Stimulated activated CD8-positive, alpha-beta memory T cell treated with anti-CD3 and anti-CD28 coated beads, Interleukin-12 subunit alpha, Interleukin-12 subunit beta, amount 100 ng/mL, for 1 hour (primary cell): Measurements from ENCODE around the gene SORBS1.

Experiments used
- DNase-seq: peaks from one replicate; pipeline ENCODE4 v3.0.0-alpha.2; 2020; ENCODE audit warnings: low read depth

Gene SORBS1

GRCh38 chr10:95513941-95514392, 47.2 kb downstream of the SORBS1 start:
- DNase-seq: no peak

- DNase-seq: no peak
Observed at GRCh38 chr10:95513008-95513589, 48.1 kb downstream of the SORBS1 start.

- DNase-seq: no peak
Observed at GRCh38 chr10:95511314-95511713, 49.9 kb downstream of the SORBS1 start.

GRCh38 chr10:95509251-95509650, 51.9 kb downstream of the SORBS1 start:
- no peak for DNase-seq

- DNase-seq: no peak
Observed at GRCh38 chr10:95508730-95509129, 52.4 kb downstream of the SORBS1 start.

GRCh38 chr10:95506056-95506737, 55.0 kb downstream of the SORBS1 start:
- DNase-seq: no peak

- no peak for DNase-seq
Observed at GRCh38 chr10:95505641-95506040, 55.5 kb downstream of the SORBS1 start.

- no peak for DNase-seq
Observed at GRCh38 chr10:95505084-95505610, 56.0 kb downstream of the SORBS1 start.

- no peak for DNase-seq
Observed at GRCh38 chr10:95504246-95504691, 56.9 kb downstream of the SORBS1 start.

- no peak for DNase-seq
Observed at GRCh38 chr10:95503526-95503925, 57.6 kb downstream of the SORBS1 start.

- no peak for DNase-seq
Observed at GRCh38 chr10:95503001-95503400, 58.2 kb downstream of the SORBS1 start.

GRCh38 chr10:95502377-95502776, 58.8 kb downstream of the SORBS1 start:
- no peak for DNase-seq

- DNase-seq: no peak
Observed at GRCh38 chr10:95501203-95502094, 59.7 kb downstream of the SORBS1 start.

- no peak for DNase-seq
Observed at GRCh38 chr10:95500649-95501048, 60.5 kb downstream of the SORBS1 start.

- DNase-seq: no peak
Observed at GRCh38 chr10:95500097-95500496, 61.1 kb downstream of the SORBS1 start.

- DNase-seq: no peak
Observed at GRCh38 chr10:95499482-95499989, 61.6 kb downstream of the SORBS1 start.

- DNase-seq: no peak
Observed at GRCh38 chr10:95496951-95497350, 64.2 kb downstream of the SORBS1 start.

- no peak for DNase-seq
Observed at GRCh38 chr10:95496246-95496911, 64.8 kb downstream of the SORBS1 start.

- no peak for DNase-seq
Observed at GRCh38 chr10:95493862-95494261, 67.3 kb downstream of the SORBS1 start.

GRCh38 chr10:95487994-95488393, 73.2 kb downstream of the SORBS1 start:
- DNase-seq: no peak

GRCh38 chr10:95485056-95485844, 75.9 kb downstream of the SORBS1 start:
- no peak for DNase-seq
